Measurements from ENCODE around the gene RERG. TPM values are rescaled to one million over a fixed set of nuclear protein-coding genes. Genes with fewer than 3 reads are reported as not detected.

RERG gene
- polyA plus RNA-seq, 1 experiment = 0.12 TPM

DNA sequence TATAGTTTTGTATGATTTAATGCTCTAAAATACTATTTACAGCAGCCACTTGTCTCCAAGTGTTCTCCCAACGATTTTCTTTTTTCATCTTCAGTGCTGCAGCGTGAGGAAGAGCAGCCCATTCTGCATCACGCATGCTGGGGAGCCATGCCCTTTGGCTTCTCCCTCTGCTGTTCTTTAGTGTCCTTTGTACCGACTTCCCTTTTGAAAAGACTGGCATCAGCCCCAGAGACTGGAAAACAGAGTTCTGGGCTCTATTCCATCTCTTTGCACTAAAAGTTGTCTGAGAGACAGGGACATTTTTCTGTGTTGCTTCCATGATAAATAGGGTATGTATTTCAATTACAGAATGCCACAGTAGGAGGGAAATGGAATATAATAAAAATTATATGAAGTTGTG, 105.1 kb downstream of the RERG start:
- CTCF ChIA-PET = no interaction called here
- H3K27me3 ChIP-seq (ENCODE audit: control insufficient read depth, insufficient read depth, low read length) = no peaks in the 10 kb centered on the region
- H3K4me3 ChIP-seq (ENCODE audit: low read depth, low read length) = no peak overlapping the region
- TF ChIP-seq, protein P1, sequence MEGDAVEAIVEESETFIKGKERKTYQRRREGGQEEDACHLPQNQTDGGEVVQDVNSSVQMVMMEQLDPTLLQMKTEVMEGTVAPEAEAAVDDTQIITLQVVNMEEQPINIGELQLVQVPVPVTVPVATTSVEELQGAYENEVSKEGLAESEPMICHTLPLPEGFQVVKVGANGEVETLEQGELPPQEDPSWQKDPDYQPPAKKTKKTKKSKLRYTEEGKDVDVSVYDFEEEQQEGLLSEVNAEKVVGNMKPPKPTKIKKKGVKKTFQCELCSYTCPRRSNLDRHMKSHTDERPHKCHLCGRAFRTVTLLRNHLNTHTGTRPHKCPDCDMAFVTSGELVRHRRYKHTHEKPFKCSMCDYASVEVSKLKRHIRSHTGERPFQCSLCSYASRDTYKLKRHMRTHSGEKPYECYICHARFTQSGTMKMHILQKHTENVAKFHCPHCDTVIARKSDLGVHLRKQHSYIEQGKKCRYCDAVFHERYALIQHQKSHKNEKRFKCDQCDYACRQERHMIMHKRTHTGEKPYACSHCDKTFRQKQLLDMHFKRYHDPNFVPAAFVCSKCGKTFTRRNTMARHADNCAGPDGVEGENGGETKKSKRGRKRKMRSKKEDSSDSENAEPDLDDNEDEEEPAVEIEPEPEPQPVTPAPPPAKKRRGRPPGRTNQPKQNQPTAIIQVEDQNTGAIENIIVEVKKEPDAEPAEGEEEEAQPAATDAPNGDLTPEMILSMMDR (IDR thresholded peaks at IDR 0.05; ENCODE audit: low read depth, low read length) = no peak
- H3K27ac ChIP-seq (ENCODE audit: low read depth, low read length) = no peak overlapping the region
- POLR2A ChIA-PET = no interaction called here
- no peaks in the 10 kb centered on the region for H3K9me3 ChIP-seq (ENCODE audit: control insufficient read depth, insufficient read depth, low read length)
- DNase-seq (ENCODE audit: low read depth, low spot score) = no peak

DNA sequence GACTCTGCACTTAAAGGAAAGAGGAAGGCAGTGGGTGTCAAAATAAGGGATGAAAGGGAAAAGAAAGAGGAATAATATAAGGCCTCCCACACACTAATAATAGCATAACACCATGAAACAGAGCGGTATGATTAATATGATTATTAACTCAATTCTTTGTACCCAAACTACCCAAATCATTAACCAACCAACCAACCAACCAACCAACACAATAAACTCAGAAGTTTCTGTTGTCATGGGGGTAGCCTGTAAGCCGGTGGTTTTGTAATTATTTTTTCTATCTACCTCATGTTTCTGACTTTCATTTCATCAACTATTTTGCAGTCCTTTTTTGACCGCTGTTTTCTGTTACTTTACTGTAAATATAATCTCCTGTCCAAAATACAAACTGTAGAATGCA, 105.8 kb downstream of the RERG start:
- ChIA-PET POLR2A (no interaction called here), CTCF (no interaction called here)
- no peaks in the 10 kb centered on the region for H3K27me3 ChIP-seq (ENCODE audit: control insufficient read depth, insufficient read depth, low read length)
- H3K4me3 ChIP-seq (ENCODE audit: low read depth, low read length) = no peak overlapping the region
- no peak for DNase-seq (ENCODE audit: low read depth, low spot score)
- no peak overlapping the region for H3K27ac ChIP-seq (ENCODE audit: low read depth, low read length)
- TF ChIP-seq, protein P1 (IDR thresholded peaks at IDR 0.05; ENCODE audit: low read depth, low read length) = no peak
- H3K9me3 ChIP-seq (ENCODE audit: control insufficient read depth, insufficient read depth, low read length) = no peaks in the 10 kb centered on the region

DNA sequence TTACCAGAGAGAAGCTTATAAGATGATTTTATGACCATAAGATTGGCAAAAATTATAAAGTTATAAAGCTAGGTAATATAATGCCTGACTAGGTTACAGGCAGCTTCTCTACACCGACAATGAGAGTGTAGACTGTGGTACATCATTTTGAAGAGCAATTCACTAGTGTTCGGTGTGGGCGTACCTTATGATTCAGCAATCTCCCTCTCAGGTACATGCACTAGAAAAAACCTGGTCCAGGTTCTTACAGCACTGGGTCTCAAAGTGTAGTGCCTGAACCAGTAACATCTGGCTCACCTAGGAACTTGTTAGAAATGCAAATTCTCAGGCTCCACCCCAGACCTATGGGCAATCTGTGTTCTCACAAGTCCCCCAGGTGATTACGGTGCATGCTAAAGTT, 106.7 kb downstream of the RERG start:
- Histone ChIP-seq H3K9me3 (ENCODE audit: control insufficient read depth, insufficient read depth, low read length) (no peaks in the 10 kb centered on the region), H3K27me3 (ENCODE audit: control insufficient read depth, insufficient read depth, low read length) (no peaks in the 10 kb centered on the region), H3K27ac (ENCODE audit: low read depth, low read length) (no peak overlapping the region), H3K4me3 (ENCODE audit: low read depth, low read length) (no peak overlapping the region)
- POLR2A ChIA-PET = no interaction called here
- no peak for DNase-seq (ENCODE audit: low read depth, low spot score)
- CTCF ChIA-PET = no interaction called here
- TF ChIP-seq, protein P1 (IDR thresholded peaks at IDR 0.05; ENCODE audit: low read depth, low read length) = no peak

DNA sequence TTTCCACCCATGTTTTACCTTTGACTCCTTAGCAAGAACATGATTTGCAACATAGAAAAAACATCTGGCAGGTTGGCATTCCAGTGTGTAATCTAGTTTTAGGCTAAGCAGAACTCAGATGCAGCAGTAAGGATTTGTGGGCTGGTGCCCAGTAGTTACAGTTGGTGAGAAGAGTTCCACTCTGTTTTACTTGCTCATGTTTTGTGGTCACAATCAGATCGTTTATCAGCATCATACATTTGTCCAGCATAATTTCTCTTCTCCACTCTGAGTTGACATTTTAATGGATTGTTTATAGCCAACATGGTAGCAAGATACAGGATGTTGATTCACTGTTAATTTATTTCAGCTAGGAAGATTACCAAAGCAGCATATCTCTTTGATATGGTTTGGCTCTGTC, 128.4 kb downstream of the RERG start:
- H3K9me3 ChIP-seq (ENCODE audit: control insufficient read depth, insufficient read depth, low read length) = no peaks in the 10 kb centered on the region
- no peak overlapping the region for H3K4me3 ChIP-seq (ENCODE audit: low read depth, low read length)
- CTCF ChIA-PET = no interaction called here
- POLR2A ChIA-PET = no interaction called here
- H3K27ac ChIP-seq (ENCODE audit: low read depth, low read length) = no peak overlapping the region
- DNase-seq (ENCODE audit: low read depth, low spot score) = no peak
- TF ChIP-seq, protein P1 (IDR thresholded peaks at IDR 0.05; ENCODE audit: low read depth, low read length) = no peak
- no peaks in the 10 kb centered on the region for H3K27me3 ChIP-seq (ENCODE audit: control insufficient read depth, insufficient read depth, low read length)

DNA sequence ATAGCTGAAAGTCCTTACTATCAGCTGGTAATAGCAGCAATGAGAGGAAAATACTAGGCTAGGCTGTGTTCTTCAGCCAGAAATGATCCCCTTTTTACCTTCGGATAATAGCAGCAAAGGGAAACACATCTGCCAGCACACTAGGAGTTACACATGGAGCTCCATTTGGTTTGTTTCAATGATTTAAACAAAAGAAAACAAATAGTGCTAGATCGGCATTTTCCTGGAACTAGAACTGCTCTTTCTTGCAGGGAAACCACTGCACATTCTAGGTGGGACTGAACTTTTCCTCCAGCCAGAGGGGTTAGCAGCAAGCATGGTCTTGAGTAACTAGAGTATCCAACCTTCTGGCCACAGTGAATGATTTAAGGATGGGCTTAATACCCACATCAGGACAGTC, 130.8 kb downstream of the RERG start:
- TF ChIP-seq, protein P1 (IDR thresholded peaks at IDR 0.05; ENCODE audit: low read depth, low read length) = no peak
- ChIA-PET CTCF (no interaction called here), POLR2A (no interaction called here)
- Histone ChIP-seq H3K4me3 (ENCODE audit: low read depth, low read length) (no peak overlapping the region), H3K27ac (ENCODE audit: low read depth, low read length) (no peak overlapping the region), H3K9me3 (ENCODE audit: control insufficient read depth, insufficient read depth, low read length) (no peaks in the 10 kb centered on the region), H3K27me3 (ENCODE audit: control insufficient read depth, insufficient read depth, low read length) (no peaks in the 10 kb centered on the region)
- DNase-seq (ENCODE audit: low read depth, low spot score) = no peak
